GM12874 (cell line): ENCODE results near the gene SCYL1.

Experiments used
- TF ChIP-seq, protein P1 (sequence below): IDR thresholded peaks from 2 replicates; pipeline ENCODE4 v1.5.1; 2011; ENCODE audit warnings: low read depth, mild to moderate bottlenecking, control low read depth, low read length, moderate library complexity; ENCODE audit not compliant: insufficient read depth

The SCYL1 gene

DNA sequence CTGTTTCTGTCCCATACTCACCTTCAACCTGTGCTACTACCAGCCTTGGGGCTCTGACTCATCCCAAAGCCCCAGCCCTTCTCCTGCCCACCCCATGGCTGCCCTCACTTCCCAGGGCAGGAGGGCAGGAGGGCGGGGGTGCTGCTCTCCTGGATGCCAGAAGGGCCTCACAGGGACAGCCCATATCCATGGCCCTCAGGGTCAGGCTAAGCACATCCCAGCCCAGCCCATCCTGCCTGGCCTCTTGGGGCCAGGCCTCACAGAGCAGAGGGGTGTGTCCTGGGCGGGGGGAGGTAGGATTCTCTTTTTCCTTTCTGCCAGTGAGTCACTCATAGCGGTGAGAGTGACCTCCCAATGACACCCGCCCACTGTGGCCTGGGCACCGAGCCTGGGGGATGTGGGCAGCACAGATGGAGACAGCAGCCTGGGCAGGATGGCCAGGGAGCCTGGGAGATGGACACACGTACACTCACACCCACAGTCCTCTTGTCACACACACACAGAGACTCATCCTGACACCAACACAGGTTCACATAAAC is 30.9 kb downstream of the SCYL1 start:
- TF ChIP-seq, protein P1, sequence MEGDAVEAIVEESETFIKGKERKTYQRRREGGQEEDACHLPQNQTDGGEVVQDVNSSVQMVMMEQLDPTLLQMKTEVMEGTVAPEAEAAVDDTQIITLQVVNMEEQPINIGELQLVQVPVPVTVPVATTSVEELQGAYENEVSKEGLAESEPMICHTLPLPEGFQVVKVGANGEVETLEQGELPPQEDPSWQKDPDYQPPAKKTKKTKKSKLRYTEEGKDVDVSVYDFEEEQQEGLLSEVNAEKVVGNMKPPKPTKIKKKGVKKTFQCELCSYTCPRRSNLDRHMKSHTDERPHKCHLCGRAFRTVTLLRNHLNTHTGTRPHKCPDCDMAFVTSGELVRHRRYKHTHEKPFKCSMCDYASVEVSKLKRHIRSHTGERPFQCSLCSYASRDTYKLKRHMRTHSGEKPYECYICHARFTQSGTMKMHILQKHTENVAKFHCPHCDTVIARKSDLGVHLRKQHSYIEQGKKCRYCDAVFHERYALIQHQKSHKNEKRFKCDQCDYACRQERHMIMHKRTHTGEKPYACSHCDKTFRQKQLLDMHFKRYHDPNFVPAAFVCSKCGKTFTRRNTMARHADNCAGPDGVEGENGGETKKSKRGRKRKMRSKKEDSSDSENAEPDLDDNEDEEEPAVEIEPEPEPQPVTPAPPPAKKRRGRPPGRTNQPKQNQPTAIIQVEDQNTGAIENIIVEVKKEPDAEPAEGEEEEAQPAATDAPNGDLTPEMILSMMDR, result no peak

DNA sequence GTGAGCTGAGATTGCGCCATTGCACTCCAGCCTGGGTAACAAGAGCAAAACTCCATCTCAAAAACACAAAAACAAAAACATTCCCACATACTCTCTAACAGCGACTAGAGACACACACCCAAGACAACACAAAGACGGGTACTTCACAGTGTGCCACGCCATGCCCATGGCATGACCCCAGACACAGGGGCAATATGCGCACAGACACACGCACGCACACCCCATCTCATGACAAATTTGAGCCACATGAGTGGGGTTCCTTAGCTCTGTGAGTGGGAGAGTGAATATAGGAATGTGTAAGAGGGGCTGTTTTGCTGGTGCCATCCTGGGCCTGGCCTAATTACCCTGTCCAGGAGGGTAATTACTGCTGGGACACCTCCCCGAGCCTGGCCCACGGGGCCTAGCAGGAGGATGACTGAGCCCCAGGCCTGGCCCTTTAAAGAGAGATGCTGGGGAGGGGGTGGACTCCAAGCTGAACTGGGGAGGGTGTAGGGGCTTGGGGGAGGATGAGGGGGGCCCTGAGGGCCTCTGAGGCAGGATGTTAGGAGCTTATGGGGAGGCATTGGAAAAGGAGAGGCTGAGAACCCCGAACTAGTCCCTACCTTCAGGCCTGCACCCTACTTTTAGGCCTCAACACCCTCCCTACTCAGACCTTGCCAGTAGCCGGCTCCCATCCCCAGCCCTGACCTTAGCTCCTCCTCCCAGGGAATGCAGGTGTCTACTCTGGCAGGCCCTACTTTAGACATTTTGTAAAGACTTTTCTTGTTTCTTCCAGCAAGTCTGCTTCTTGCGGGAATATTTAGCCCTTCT is 31.8 kb downstream of the SCYL1 start:
- TF ChIP-seq, protein P1, result no peak

DNA sequence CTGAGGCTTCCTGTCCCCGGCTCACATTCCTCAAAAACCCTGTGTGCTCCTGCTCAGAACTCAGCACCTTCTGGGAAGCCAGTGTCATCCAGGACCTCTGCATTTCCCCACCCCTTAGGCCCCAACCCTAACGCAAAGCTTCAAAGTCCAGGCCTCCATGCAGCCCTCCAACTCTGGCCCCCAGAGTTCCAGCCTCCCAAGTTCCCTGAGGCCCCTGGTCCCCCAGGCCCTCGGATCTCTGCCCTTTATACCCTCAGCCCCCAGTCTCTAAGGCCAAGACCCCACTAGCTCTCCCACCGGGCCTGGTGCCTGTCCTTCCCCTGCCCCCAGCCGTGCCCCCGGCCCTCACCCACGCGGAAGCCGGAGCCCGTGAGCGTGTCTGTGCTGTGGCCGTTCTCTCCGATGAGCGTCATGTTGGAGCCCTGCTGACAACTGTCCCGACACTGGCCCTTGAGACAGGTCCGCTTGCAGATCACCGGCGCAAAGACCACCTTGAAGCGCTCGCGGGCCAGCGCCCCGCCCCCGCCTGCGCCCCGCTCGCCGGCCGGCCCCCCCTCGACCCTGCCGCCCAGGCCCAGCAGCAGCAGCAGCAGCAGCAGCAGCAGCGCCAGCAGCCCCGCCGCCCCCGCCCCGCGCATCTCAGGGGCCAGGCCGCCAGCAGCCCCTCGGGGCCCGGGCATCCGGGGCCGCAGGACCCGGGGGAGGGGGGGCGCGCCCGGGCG is 32.6 kb downstream of the SCYL1 start:
- TF ChIP-seq, protein P1, result no peak

DNA sequence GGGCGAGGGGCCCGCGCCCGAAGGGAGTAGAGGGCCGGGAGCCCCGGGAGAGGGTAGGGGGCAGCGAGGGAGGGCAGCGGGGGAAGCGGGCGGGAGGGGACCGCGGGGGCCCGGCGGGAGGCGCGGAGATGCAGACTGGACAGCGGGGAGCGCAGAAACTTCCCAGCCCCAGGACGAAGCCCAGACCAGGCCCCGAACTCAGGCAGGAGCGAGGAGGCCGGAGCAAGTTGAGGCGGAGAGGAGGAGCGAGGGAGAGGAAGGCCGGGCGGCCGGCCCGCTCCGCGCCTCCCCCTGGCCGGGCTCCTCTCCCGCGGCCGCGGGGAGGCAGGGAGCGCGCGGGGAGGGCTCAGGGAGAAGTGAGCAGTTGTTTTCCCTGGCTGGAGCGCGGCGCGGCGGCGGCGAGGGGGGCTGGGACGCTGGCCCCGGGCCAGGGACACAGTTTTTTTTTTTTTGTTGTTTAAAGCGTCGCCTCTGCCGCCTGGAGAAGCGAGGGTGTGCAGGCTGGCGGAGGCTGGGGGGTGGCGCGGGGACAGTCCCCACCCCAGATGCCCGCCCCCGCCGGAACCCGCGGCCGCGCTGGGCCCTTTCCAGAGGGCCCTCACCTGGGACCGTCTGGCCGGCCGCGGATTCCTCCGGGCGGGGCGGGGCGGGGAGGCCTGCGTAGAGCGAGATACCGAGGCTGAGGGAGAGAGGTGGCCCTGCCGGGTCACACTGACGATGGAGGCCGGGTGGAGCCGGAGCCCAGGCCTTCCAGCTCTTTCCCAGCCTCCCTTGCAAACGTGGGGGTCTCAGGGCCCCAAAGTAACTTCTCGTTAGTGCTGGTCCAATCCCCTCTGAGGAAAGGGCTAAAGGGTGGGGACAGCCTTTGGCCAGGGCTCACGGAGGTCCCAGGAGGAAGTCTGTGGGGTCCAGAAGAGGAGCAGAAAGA is 33.4 kb downstream of the SCYL1 start, which contains the start of gene LTBP3:
TSS of gene LTBP3 (minus strand) at position 358 of the 928 bp plus-strand sequence. CDS start 400 bp downstream, outside the sequence.
- TF ChIP-seq, protein P1, result no peak

DNA sequence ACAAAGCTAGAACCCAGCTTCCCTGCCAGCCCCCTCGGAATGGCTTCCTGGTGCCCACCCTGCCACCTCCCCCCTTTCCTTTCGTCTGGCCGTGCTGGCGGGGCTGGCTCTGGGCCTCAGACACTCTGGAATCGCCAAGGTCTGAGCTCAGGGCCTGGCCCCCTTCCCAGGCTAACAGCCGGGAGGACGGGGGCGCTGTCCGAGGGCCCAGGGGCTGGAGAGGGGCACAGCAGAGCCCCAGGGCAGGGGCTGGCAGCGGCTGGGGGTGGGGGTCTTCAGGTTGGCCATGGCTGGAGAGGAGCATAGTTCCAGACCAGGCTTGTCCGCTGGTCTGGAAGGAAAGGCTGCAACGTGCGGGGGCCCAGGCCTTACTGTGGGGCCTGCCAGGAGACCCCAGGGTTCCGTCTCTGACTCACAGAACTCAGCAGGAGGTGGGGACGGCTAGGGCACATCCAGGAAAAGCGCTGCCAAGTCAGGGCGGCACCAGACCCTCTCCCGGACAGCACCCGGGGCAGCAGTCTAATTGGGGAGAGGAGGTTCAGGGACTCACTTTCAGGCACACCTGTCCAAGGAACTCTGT is 34.1 kb downstream of the SCYL1 start:
- TF ChIP-seq, protein P1, result no peak

DNA sequence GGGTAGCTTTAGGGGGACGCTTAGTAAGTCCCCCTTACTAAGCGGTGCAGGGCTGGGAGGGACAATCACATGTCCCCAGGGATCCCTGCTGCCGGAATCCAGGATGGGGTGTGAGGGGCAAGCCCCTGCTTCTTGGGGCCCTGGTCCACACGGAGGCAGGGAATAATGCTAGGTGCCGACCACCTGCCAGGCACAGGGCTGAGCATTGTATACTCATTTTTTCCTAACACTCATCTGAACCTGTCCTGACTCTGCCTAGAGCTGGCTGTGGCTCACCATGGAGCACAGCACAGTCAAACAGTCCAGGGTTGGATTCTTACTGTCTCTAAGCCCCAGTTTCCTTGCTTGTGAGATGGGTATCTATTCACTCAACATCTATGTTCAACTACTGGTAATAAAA is 34.7 kb downstream of the SCYL1 start:
- TF ChIP-seq, protein P1, result no peak
